Effector memory CD8-positive, alpha-beta T cell (primary cell): Measurements from ENCODE around the gene TSPAN9.

Experiments
- ATAC-seq: fragments of 150-1000 bp; cut with Tn5 transposase; replicated peaks from 2 replicates; pipeline ENCODE4 v1.10.0; 2021; ENCODE audit warnings: mild to moderate bottlenecking, moderate library complexity
- DNase-seq, 3 experiments: peaks; one replicate each; pipeline ENCODE4 v3.0.0; 2021
- H3K27ac Mint-ChIP-seq, 2 donors: one replicate each; pipeline ENCODE4 v1.8.0; 2022; ENCODE audit warnings: mild to moderate bottlenecking in 2 of 2, mixed read lengths in 2 of 2, moderate library complexity in 2 of 2
- H3K27me3 Mint-ChIP-seq, 2 donors: one replicate each; pipeline ENCODE4 v1.8.0; 2022; ENCODE audit warnings: mixed read lengths in 2 of 2
- H3K36me3 Mint-ChIP-seq: one replicate; pipeline ENCODE4 v1.8.0; 2022; ENCODE audit warnings: mild to moderate bottlenecking, moderate library complexity, mixed read lengths; ENCODE audit not compliant: insufficient read depth
- H3K4me1 Mint-ChIP-seq, 2 donors: one replicate each; pipeline ENCODE4 v1.8.0; 2022; ENCODE audit warnings: low read depth in 2 of 2, mixed read lengths in 2 of 2
- H3K4me3 Mint-ChIP-seq, 2 donors: one replicate each; pipeline ENCODE4 v1.8.0; 2022; ENCODE audit warnings: mild to moderate bottlenecking in 2 of 2, mixed read lengths in 2 of 2, moderate library complexity in 2 of 2
- H3K9me3 Mint-ChIP-seq, 2 donors: one replicate each; pipeline ENCODE4 v1.8.0; 2022; ENCODE audit warnings: mixed read lengths in 2 of 2

Gene TSPAN9

DNA sequence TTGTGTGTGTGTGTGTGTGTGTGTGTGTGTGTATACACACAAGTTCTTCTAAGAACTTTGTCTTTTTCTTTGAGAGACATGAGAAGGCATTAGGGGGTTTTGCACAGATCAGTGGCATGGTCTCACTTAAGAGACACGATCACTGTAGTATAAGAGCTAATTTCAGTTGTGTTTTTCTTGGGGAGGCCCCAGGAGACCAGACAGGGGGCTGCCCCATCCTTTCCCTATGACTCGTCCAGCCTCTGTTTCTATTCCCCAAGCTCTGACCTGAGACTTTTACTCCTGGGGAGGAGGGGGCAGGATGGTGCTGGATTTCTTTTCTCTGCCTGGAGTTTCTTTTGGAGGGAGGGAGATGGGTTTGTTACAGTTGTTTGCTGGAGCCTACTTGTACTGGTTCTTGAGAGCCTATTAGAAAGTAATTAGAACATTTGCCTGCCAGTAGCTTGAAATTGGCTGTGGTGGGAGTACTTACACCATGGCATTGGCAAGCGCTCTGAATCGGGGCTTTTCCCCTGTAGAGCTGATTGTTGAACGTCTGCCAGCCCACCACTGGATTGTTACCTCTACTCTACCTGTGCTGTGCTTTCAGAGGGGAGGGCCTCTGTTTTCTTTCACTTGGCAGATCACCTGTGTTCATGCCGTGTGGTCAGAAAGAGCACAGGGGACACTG, 109.5 kb downstream of the TSPAN9 start:
- Mint-ChIP-seq H3K4me1 (peaks cover 2 to 4% of the 10 kb centered on the region in 2 donors), H3K4me3 (no peak overlapping the region), H3K36me3 (no peaks in the 10 kb centered on the region), H3K27ac (no peak overlapping the region), H3K27me3 (peaks cover 36 to 76% of the 10 kb centered on the region in 2 donors), H3K9me3 (no peaks in the 10 kb centered on the region)
- DNase-seq (no peak), ATAC-seq (no peak)

DNA sequence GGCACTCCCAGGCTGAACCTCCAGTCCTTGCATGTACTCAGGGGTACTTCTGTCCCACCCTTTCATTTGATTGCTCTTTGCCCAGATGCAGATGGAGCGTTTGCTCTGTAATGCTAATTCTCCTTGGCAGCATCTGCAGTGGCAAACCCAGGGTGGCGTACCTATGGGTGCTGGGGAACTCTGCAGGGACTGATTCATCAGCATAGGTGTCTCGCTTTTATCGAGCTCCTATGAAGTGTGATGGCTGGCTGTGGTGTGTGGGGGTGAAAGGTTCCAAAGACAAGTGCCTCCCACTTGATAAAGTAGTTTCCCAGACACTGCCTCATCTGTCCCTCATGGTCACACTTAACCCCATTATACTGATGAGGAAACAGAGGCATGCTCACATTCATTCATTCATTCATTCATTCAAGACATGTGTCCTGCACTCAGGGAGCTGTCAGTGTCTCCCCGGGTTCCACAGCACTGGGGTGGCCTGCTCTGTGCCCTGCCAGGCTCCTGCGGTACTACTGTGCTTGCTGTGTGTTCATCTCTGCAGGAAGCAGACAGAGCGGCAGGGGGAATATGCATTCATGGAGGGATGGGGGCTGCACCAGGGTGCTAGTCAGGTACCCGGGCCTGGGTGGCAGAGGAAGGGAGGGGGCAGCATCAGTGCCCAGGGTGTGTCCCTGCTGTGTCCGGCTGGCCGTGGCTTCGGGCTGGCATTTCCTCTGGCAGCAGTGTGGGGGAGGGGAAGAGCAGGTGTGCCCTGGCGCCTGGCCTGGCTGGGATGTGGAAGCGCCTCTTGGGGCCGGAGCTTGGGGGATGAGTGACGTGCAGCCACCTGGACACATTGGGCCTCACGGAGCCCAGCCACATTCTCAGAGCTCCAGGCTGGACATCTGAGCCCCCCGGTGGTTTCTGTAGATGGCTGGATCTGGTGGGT, 110.9 kb downstream of the TSPAN9 start:
- Mint-ChIP-seq H3K27me3 (peaks cover 38 to 76% of the 10 kb centered on the region in 2 donors), H3K4me1 (peaks cover 2 to 4% of the 10 kb centered on the region in 2 donors), H3K36me3 (peaks cover 3% of the 10 kb centered on the region), H3K27ac (no peak overlapping the region), H3K4me3 (no peak overlapping the region), H3K9me3 (no peaks in the 10 kb centered on the region)
- DNase-seq (no peak), ATAC-seq (no peak)

DNA sequence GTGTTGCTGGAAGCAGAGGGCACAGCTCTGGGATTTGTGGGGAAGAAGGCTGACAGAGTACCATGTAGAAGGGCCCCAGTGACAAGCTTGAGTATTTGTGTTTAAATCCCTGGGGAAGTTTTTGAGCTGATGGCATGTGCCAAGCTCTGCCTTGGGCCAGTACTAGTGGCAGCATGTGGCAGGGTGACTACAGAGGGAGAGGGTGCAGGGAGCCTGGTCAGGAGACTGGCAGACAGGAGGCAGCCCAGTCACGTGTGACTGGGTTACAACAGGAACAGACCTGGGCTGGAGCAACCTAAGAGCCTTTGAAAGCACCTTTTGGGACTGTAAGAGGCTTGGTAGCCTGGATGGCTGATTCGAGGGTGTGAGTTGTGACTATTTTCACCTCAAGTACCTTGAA, 112.1 kb downstream of the TSPAN9 start:
- ATAC-seq (no peak), DNase-seq (no peak)
- no peaks in the 10 kb centered on the region for H3K9me3 Mint-ChIP-seq
- peaks cover 3% of the 10 kb centered on the region for H3K36me3 Mint-ChIP-seq
- H3K27me3 Mint-ChIP-seq = peaks cover 38 to 88% of the 10 kb centered on the region in 2 donors
- peaks cover 2 to 4% of the 10 kb centered on the region in 2 donors for H3K4me1 Mint-ChIP-seq
- H3K4me3 Mint-ChIP-seq = no peak overlapping the region
- H3K27ac Mint-ChIP-seq = no peak overlapping the region

DNA sequence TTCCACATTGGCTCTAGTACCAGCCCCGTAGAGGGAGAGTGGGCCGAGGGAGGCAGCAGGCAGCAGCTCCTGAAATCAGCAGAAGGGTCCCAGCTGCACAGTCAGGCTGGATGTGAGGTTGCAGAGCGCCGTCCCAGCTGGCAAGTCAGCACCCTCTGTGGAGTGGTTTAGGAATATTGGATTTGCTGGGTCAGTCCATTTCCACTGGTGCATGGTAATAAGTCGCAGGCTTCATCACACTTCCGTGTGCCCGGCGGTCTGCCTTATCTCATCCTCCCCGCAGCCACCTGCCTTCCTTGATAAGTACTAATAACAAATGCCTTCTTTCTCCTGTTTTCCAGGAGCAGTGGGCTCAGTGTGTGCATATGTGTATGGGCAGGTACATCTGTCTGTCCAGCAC, 112.9 kb downstream of the TSPAN9 start:
- Mint-ChIP-seq H3K4me1 (peaks cover 2 to 4% of the 10 kb centered on the region in 2 donors), H3K4me3 (no peak overlapping the region), H3K27me3 (peaks cover 40 to 90% of the 10 kb centered on the region in 2 donors), H3K9me3 (no peaks in the 10 kb centered on the region), H3K27ac (no peak overlapping the region), H3K36me3 (peaks cover 3% of the 10 kb centered on the region)
- ATAC-seq (no peak), DNase-seq (no peak)

- ATAC-seq = no peak
- no peak for DNase-seq
- Mint-ChIP-seq H3K4me3 (no peak overlapping the region), H3K4me1 (peaks cover 2 to 4% of the 10 kb centered on the region in 2 donors), H3K9me3 (no peaks in the 10 kb centered on the region), H3K27ac (no peak overlapping the region), H3K36me3 (peaks cover 3% of the 10 kb centered on the region), H3K27me3 (peaks cover 35 to 88% of the 10 kb centered on the region in 2 donors)
These were observed 114.3 kb downstream of the TSPAN9 start for GRCh38 chr12:3191450-3191849.

DNA sequence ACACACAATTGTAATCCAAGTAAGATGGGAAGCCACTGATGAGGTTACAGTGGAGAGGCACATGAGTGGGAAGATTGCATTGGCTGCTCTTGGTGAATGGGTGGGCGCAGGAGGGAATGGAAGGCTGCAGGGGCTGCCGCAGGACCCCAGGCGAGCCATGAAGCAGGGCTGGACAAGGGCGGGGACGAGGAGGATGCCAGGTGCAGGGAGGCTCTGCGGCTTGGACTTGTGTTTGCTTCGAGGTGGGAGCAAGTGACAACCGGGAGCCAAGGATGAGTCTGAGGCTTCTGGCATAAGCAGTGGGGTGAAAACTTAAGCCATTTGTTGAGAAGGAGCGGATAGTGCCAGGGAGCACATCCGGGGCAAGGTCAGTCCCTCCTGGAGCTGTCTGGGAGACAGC, 115.0 kb downstream of the TSPAN9 start:
- no peak overlapping the region for H3K27ac Mint-ChIP-seq
- ATAC-seq (no peak), DNase-seq (no peak)
- peaks cover 2 to 4% of the 10 kb centered on the region in 2 donors for H3K4me1 Mint-ChIP-seq
- H3K9me3 Mint-ChIP-seq = no peaks in the 10 kb centered on the region
- no peak overlapping the region for H3K4me3 Mint-ChIP-seq
- peaks cover 3% of the 10 kb centered on the region for H3K36me3 Mint-ChIP-seq
- H3K27me3 Mint-ChIP-seq = peaks cover 35 to 93% of the 10 kb centered on the region in 2 donors

GRCh38 chr12:3193131-3193530, 116.0 kb downstream of the TSPAN9 start:
- H3K4me3 Mint-ChIP-seq = no peak overlapping the region
- H3K27ac Mint-ChIP-seq = no peak overlapping the region
- H3K36me3 Mint-ChIP-seq = peaks cover 3% of the 10 kb centered on the region
- no peak for DNase-seq
- no peaks in the 10 kb centered on the region for H3K9me3 Mint-ChIP-seq
- no peak for ATAC-seq
- H3K27me3 Mint-ChIP-seq = peaks cover 33 to 91% of the 10 kb centered on the region in 2 donors
- H3K4me1 Mint-ChIP-seq = peaks cover under 1 to 4% of the 10 kb centered on the region in 2 donors

GRCh38 chr12:3193755-3194154, 116.6 kb downstream of the TSPAN9 start:
- Mint-ChIP-seq H3K4me3 (no peak overlapping the region), H3K4me1 (peaks cover 0 to 4% of the 10 kb centered on the region in 2 donors), H3K27me3 (peaks cover 28 to 88% of the 10 kb centered on the region in 2 donors), H3K36me3 (peaks cover 3% of the 10 kb centered on the region), H3K9me3 (no peaks in the 10 kb centered on the region), H3K27ac (no peak overlapping the region)
- DNase-seq (no peak), ATAC-seq (no peak)

- Mint-ChIP-seq H3K9me3 (no peaks in the 10 kb centered on the region), H3K4me1 (peaks cover 0 to 6% of the 10 kb centered on the region in 2 donors), H3K27me3 (peaks cover 35 to 88% of the 10 kb centered on the region in 2 donors), H3K27ac (no peak overlapping the region), H3K4me3 (no peak overlapping the region), H3K36me3 (peaks cover 3% of the 10 kb centered on the region)
- no peak for DNase-seq
- no peak for ATAC-seq
These were observed 118.2 kb downstream of the TSPAN9 start for GRCh38 chr12:3195337-3195736.

DNA sequence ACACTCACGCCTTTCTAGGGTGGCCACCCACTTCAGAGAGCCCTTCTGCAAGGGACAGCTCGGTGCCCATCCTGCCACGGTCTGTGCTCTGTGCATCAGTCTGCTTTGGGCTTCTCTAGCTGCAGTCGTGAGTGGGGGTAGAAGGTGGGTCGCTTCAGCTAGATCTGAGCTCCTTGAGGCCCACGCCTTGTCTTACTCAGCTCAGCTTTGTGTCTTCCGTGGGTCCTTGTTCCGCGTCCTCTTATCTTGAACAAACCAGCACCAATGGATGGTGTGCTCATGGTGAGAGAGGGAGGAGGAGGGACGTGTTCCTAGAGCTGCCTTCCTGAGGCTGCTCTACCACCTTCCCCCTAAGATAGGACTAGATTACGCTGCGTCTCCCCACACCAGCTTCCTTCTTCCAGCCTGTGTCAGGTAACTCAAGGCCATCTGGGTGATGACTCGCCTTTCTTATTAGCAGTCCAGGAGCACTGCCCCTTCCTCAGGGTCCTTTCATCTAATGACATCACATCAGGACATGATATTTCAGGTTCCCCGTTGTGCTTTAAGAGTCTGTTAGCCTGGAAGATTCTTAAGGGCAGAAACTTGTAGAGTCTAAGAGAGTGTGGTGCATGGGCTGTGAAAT, 118.8 kb downstream of the TSPAN9 start:
- DNase-seq (no peak), ATAC-seq (no peak)
- Mint-ChIP-seq H3K4me3 (no peak overlapping the region), H3K36me3 (peaks cover 3% of the 10 kb centered on the region), H3K27me3 (peaks cover 31 to 84% of the 10 kb centered on the region in 2 donors), H3K27ac (no peak overlapping the region), H3K9me3 (no peaks in the 10 kb centered on the region), H3K4me1 (peaks cover 0 to 6% of the 10 kb centered on the region in 2 donors)

DNA sequence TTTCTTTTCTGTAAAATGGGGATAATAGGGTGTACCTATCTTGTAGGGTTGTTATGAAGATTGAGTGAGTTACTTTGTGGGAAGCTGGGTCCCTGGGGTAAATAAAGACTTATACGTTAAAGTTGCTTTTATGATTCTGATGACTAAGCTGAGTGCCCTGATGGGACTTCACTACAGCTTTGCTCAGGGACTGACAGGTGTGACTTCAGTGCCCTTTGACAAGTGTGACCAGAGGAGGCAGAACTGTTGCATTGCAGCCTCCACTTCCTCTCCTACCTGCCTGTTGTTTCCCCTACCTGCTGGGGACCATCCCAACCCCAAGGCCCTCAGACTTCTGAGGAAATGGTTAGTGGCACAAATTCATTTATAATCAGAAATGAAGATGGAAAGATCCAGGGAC, 119.3 kb downstream of the TSPAN9 start:
- Mint-ChIP-seq H3K36me3 (peaks cover 3% of the 10 kb centered on the region), H3K4me1 (peaks cover 0 to 6% of the 10 kb centered on the region in 2 donors), H3K27ac (no peak overlapping the region), H3K27me3 (peaks cover 36 to 84% of the 10 kb centered on the region in 2 donors), H3K4me3 (no peak overlapping the region), H3K9me3 (no peaks in the 10 kb centered on the region)
- no peak for DNase-seq
- ATAC-seq = no peak

- no peak overlapping the region for H3K4me3 Mint-ChIP-seq
- no peaks in the 10 kb centered on the region for H3K9me3 Mint-ChIP-seq
- peaks cover 3% of the 10 kb centered on the region for H3K36me3 Mint-ChIP-seq
- peaks cover 34 to 84% of the 10 kb centered on the region in 2 donors for H3K27me3 Mint-ChIP-seq
- no peak for DNase-seq
- H3K4me1 Mint-ChIP-seq = peaks cover 0 to 6% of the 10 kb centered on the region in 2 donors
- H3K27ac Mint-ChIP-seq = no peak overlapping the region
- no peak for ATAC-seq
These were observed 120.1 kb downstream of the TSPAN9 start for GRCh38 chr12:3197131-3197818.

- Mint-ChIP-seq H3K36me3 (peaks cover 3% of the 10 kb centered on the region), H3K27ac (no peak overlapping the region), H3K27me3 (peaks cover 44 to 84% of the 10 kb centered on the region in 2 donors), H3K4me1 (peaks cover 4 to 6% of the 10 kb centered on the region in 2 donors), H3K4me3 (peak overlapping the region in 1 of 2 donors; percentile 21), H3K9me3 (no peaks in the 10 kb centered on the region)
- DNase-seq = no peak
- ATAC-seq = no peak
These were observed 122.4 kb downstream of the TSPAN9 start for GRCh38 chr12:3199551-3200031.
